Measurements from ENCODE around the gene RBFOX1. TPM values are rescaled to one million over a fixed set of nuclear protein-coding genes. Genes with fewer than 3 reads are reported as not detected.

The RBFOX1 gene
- total RNA-seq, 4 donors from 2014 or later = 0.12 to 0.54 TPM; not detected in 2

- no peaks in the 10 kb centered on the region for H3K36me3 ChIP-seq
- no peaks in the 10 kb centered on the region for H3K27me3 ChIP-seq
- no peak for ATAC-seq
- H3K9me3 ChIP-seq = peaks cover 0 to 7% (median 0%) of the 10 kb centered on the region in 3 donors
- TF ChIP-seq CTCF (IDR thresholded peaks at IDR 0.05) (no peak), EP300 (IDR thresholded peaks at IDR 0.05) (no peak), POLR2A (IDR thresholded peaks at IDR 0.05) (no peak), POLR2AphosphoS5 (IDR thresholded peaks at IDR 0.05) (no peak)
- H3K4me1 ChIP-seq = no peaks in the 10 kb centered on the region
- no peak overlapping the region for H3K27ac ChIP-seq
- no peak overlapping the region for H3K4me3 ChIP-seq
- WGBS, 2 donors (ENCODE audit: low coverage in 1 of 2) = 31 to 48% methylated on average over 2 of the region's 2 CpGs
Measured at GRCh38 chr16:7517496-7517895, 184.9 kb downstream of the RBFOX1 start.

GRCh38 chr16:7518158-7518557, 185.5 kb downstream of the RBFOX1 start:
- H3K36me3 ChIP-seq = no peaks in the 10 kb centered on the region
- H3K27ac ChIP-seq = no peak overlapping the region
- no peak overlapping the region for H3K4me3 ChIP-seq
- no peaks in the 10 kb centered on the region for H3K4me1 ChIP-seq
- peaks cover 0 to 7% (median 0%) of the 10 kb centered on the region in 3 donors for H3K9me3 ChIP-seq
- TF ChIP-seq POLR2AphosphoS5 (IDR thresholded peaks at IDR 0.05) (no peak), POLR2A (IDR thresholded peaks at IDR 0.05) (no peak), EP300 (IDR thresholded peaks at IDR 0.05) (no peak), CTCF (IDR thresholded peaks at IDR 0.05) (no peak)
- no peak for ATAC-seq
- 94 to 100% methylated on average over 1 to 12 of the region's 25 CpGs for WGBS, 2 donors (ENCODE audit: low coverage in 1 of 2)
- H3K27me3 ChIP-seq = no peaks in the 10 kb centered on the region

- WGBS, 2 donors (ENCODE audit: low coverage in 1 of 2) = 57 to 90% methylated on average over 5 of the region's 6 CpGs
Measured at GRCh38 chr16:7521834-7522233, 189.2 kb downstream of the RBFOX1 start.

GRCh38 chr16:7524419-7524818, 191.8 kb downstream of the RBFOX1 start:
- H3K4me1 ChIP-seq = no peaks in the 10 kb centered on the region
- 12 to 34% methylated on average over 4 to 5 of the region's 5 CpGs for WGBS, 2 donors (ENCODE audit: low coverage in 1 of 2)
- no peaks in the 10 kb centered on the region for H3K9me3 ChIP-seq
- H3K27ac ChIP-seq = no peak overlapping the region
- TF ChIP-seq POLR2AphosphoS5 (IDR thresholded peaks at IDR 0.05) (no peak), EP300 (IDR thresholded peaks at IDR 0.05) (no peak), CTCF (IDR thresholded peaks at IDR 0.05) (no peak), POLR2A (IDR thresholded peaks at IDR 0.05) (no peak)
- no peak overlapping the region for H3K4me3 ChIP-seq
- no peak for ATAC-seq
- H3K27me3 ChIP-seq = no peaks in the 10 kb centered on the region
- no peaks in the 10 kb centered on the region for H3K36me3 ChIP-seq

More at GRCh38 chr16:7521834-7522233, 189.2 kb downstream of the RBFOX1 start:
- Histone ChIP-seq H3K9me3 (peaks cover 0 to 7% (median 0%) of the 10 kb centered on the region in 3 donors), H3K27me3 (no peaks in the 10 kb centered on the region), H3K4me3 (no peak overlapping the region), H3K27ac (no peak overlapping the region), H3K4me1 (no peaks in the 10 kb centered on the region), H3K36me3 (no peaks in the 10 kb centered on the region)
- TF ChIP-seq POLR2AphosphoS5 (IDR thresholded peaks at IDR 0.05) (no peak), CTCF (IDR thresholded peaks at IDR 0.05) (no peak), POLR2A (IDR thresholded peaks at IDR 0.05) (no peak), EP300 (IDR thresholded peaks at IDR 0.05) (no peak)
- ATAC-seq = no peak

GRCh38 chr16:7526736-7527135, 194.1 kb downstream of the RBFOX1 start:
- H3K27me3 ChIP-seq = no peaks in the 10 kb centered on the region

More at GRCh38 chr16:7526736-7527135, 194.1 kb downstream of the RBFOX1 start:
- no peaks in the 10 kb centered on the region for H3K9me3 ChIP-seq
- 81 to 92% methylated on average over 4 to 6 of the region's 6 CpGs for WGBS, 2 donors (ENCODE audit: low coverage in 1 of 2)
- no peaks in the 10 kb centered on the region for H3K36me3 ChIP-seq
- H3K4me3 ChIP-seq = no peak overlapping the region
- no peak overlapping the region for H3K27ac ChIP-seq
- no peak for ATAC-seq
- TF ChIP-seq EP300 (IDR thresholded peaks at IDR 0.05) = no peak
- TF ChIP-seq POLR2AphosphoS5 (IDR thresholded peaks at IDR 0.05) = no peak
- TF ChIP-seq CTCF (IDR thresholded peaks at IDR 0.05) = no peak
- TF ChIP-seq POLR2A (IDR thresholded peaks at IDR 0.05) = no peak
- H3K4me1 ChIP-seq = no peaks in the 10 kb centered on the region
